ENCODE results near the gene GFI1B.

DNA sequence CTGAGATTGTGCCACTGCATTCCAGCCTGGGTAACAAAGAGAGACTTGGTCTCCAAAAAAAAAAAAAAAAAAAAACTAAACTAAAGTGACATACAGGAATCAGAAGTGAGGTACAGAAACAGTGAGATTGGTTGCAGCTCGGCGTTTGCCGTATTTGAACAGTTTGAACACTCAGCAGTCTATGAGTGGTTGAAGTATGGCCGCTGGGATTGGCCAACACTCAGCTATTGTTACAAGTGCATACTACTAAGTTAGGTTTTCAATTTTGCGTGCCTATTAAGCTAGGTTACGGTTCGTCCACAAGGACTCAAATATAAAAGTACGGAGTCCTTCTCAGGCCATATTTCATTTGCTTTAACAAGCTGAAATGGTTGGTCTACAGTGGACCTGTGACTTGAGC, 30.7 kb upstream of the GFI1B start:
- TF ChIP-seq, protein P1, sequence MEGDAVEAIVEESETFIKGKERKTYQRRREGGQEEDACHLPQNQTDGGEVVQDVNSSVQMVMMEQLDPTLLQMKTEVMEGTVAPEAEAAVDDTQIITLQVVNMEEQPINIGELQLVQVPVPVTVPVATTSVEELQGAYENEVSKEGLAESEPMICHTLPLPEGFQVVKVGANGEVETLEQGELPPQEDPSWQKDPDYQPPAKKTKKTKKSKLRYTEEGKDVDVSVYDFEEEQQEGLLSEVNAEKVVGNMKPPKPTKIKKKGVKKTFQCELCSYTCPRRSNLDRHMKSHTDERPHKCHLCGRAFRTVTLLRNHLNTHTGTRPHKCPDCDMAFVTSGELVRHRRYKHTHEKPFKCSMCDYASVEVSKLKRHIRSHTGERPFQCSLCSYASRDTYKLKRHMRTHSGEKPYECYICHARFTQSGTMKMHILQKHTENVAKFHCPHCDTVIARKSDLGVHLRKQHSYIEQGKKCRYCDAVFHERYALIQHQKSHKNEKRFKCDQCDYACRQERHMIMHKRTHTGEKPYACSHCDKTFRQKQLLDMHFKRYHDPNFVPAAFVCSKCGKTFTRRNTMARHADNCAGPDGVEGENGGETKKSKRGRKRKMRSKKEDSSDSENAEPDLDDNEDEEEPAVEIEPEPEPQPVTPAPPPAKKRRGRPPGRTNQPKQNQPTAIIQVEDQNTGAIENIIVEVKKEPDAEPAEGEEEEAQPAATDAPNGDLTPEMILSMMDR (IDR thresholded peaks at IDR 0.05) = no peak
- peak in 1 of 2 donors; percentile 20 for TF ChIP-seq POLR2A (IDR thresholded peaks at IDR 0.05)

Data from thyroid gland (tissue), 4 donors.